ENCODE results near the gene CGRRF1.

Gene CGRRF1

GRCh38 chr14:54537651-54538050, 27.9 kb downstream of the CGRRF1 start:
- POLR2A ChIA-PET = no interaction called here
- no peak for TF ChIP-seq CTCF (IDR thresholded peaks at IDR 0.05; ENCODE audit: insufficient read depth, low read length, missing control alignments)
- CTCF ChIA-PET = interaction anchor here (1.3 to 2.2 kb wide), 2 partner anchors 8 to 236 kb away, joined by 4 to 6 read pairs; no protein-coding TSS in a partner anchor
- H3K4me3 ChIP-seq (ENCODE audit: low read depth, low read length) = no peak overlapping the region
- DNase-seq (ENCODE audit: low read depth, low spot score) = no peak

- DNase-seq (ENCODE audit: low read depth, low spot score) = no peak
- ChIA-PET CTCF (interaction anchor here (1.2 to 2.1 kb wide), 4 partner anchors 8 to 34 kb away, joined by 3 to 7 read pairs (median 4); partner anchors contain the start of gene CGRRF1), POLR2A (no interaction called here)
- H3K4me3 ChIP-seq (ENCODE audit: low read depth, low read length) = no peak overlapping the region
- no peak for TF ChIP-seq CTCF (IDR thresholded peaks at IDR 0.05; ENCODE audit: insufficient read depth, low read length, missing control alignments)
These were observed 28.3 kb downstream of the CGRRF1 start for GRCh38 chr14:54538055-54538454.

- CTCF ChIA-PET = interaction anchor here (1.1 kb wide), 1 partner anchor 11 kb away, joined by 3 read pairs; no protein-coding TSS in a partner anchor
These were observed 37.9 kb downstream of the CGRRF1 start for GRCh38 chr14:54547583-54547982.

GRCh38 chr14:54548491-54548890, 38.8 kb downstream of the CGRRF1 start:
- ChIA-PET CTCF (interaction anchor here (0.8 to 1.1 kb wide), 2 partner anchors 12 kb away, joined by 3 read pairs; no protein-coding TSS in a partner anchor), POLR2A (interaction anchor here (1.0 kb wide), 1 partner anchor 17 kb away, joined by 3 read pairs; no protein-coding TSS in a partner anchor)
- no peak for DNase-seq (ENCODE audit: low read depth, low spot score)
- H3K4me3 ChIP-seq (ENCODE audit: low read depth, low read length) = no peak overlapping the region
- TF ChIP-seq CTCF (IDR thresholded peaks at IDR 0.05; ENCODE audit: insufficient read depth, low read length, missing control alignments) = no peak

More at GRCh38 chr14:54547583-54547982, 37.9 kb downstream of the CGRRF1 start:
- no peak for TF ChIP-seq CTCF (IDR thresholded peaks at IDR 0.05; ENCODE audit: insufficient read depth, low read length, missing control alignments)
- H3K4me3 ChIP-seq (ENCODE audit: low read depth, low read length) = no peak overlapping the region
- DNase-seq (ENCODE audit: low read depth, low spot score) = no peak
- POLR2A ChIA-PET = no interaction called here

- DNase-seq (ENCODE audit: low read depth, low spot score) = no peak
- POLR2A ChIA-PET = interaction anchor here (1.1 kb wide), 1 partner anchor 16 kb away, joined by 3 read pairs; no protein-coding TSS in a partner anchor
- H3K4me3 ChIP-seq (ENCODE audit: low read depth, low read length) = no peak overlapping the region
- TF ChIP-seq CTCF (IDR thresholded peaks at IDR 0.05; ENCODE audit: insufficient read depth, low read length, missing control alignments) = no peak
- CTCF ChIA-PET = interaction anchor here (1.4 to 2.8 kb wide), 5 partner anchors 11 to 256 kb away, joined by 3 to 9 read pairs (median 6); no protein-coding TSS in a partner anchor
These were observed 40.2 kb downstream of the CGRRF1 start for GRCh38 chr14:54549862-54550261.

GRCh38 chr14:54550514-54550913, 40.8 kb downstream of the CGRRF1 start:
- CTCF ChIA-PET = interaction anchor here (1.4 to 2.8 kb wide), 6 partner anchors 11 to 258 kb away, joined by 3 to 9 read pairs (median 5); no protein-coding TSS in a partner anchor
- POLR2A ChIA-PET = interaction anchor here (0.6 to 1.1 kb wide), 2 partner anchors 9 to 15 kb away, joined by 3 read pairs; no protein-coding TSS in a partner anchor
- no peak for TF ChIP-seq CTCF (IDR thresholded peaks at IDR 0.05; ENCODE audit: insufficient read depth, low read length, missing control alignments)
- DNase-seq (ENCODE audit: low read depth, low spot score) = no peak
- H3K4me3 ChIP-seq (ENCODE audit: low read depth, low read length) = no peak overlapping the region
